ENCODE measurements around the gene ST8SIA6. TPM values are rescaled to one million over a fixed set of nuclear protein-coding genes. Genes with fewer than 3 reads are reported as not detected.

ST8SIA6 gene
- total and polyA plus RNA-seq, 10 of the 15 experiments (the other 5 are each of a cell fraction or from before 2014, with no cell fraction given) = 0.22 TPM; not detected in 9

- TF ChIP-seq ATF3 (IDR thresholded peaks at IDR 0.05; ENCODE audit: borderline replicate concordance, extremely low read depth, low read depth, low read length) = no peak
- no peak for TF ChIP-seq RBBP5 (conservative IDR thresholded peaks at IDR 0.05)
- no peak for TF ChIP-seq BHLHE40 (IDR thresholded peaks at IDR 0.05; ENCODE audit: borderline replicate concordance in 1 of 2, low read depth in 2 of 2, low read length in 1 of 2)
- TF ChIP-seq SRF (IDR thresholded peaks at IDR 0.05; ENCODE audit: low read depth in 2 of 2, low read length in 2 of 2) = no peak
- TF ChIP-seq TAF1 (IDR thresholded peaks at IDR 0.05; ENCODE audit: borderline replicate concordance, low read depth, low read length) = no peak
- TF ChIP-seq, protein P1, sequence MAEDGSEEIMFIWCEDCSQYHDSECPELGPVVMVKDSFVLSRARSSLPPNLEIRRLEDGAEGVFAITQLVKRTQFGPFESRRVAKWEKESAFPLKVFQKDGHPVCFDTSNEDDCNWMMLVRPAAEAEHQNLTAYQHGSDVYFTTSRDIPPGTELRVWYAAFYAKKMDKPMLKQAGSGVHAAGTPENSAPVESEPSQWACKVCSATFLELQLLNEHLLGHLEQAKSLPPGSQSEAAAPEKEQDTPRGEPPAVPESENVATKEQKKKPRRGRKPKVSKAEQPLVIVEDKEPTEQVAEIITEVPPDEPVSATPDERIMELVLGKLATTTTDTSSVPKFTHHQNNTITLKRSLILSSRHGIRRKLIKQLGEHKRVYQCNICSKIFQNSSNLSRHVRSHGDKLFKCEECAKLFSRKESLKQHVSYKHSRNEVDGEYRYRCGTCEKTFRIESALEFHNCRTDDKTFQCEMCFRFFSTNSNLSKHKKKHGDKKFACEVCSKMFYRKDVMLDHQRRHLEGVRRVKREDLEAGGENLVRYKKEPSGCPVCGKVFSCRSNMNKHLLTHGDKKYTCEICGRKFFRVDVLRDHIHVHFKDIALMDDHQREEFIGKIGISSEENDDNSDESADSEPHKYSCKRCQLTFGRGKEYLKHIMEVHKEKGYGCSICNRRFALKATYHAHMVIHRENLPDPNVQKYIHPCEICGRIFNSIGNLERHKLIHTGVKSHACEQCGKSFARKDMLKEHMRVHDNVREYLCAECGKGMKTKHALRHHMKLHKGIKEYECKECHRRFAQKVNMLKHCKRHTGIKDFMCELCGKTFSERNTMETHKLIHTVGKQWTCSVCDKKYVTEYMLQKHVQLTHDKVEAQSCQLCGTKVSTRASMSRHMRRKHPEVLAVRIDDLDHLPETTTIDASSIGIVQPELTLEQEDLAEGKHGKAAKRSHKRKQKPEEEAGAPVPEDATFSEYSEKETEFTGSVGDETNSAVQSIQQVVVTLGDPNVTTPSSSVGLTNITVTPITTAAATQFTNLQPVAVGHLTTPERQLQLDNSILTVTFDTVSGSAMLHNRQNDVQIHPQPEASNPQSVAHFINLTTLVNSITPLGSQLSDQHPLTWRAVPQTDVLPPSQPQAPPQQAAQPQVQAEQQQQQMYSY (CRISPR knock-in tag; IDR thresholded peaks at IDR 0.05) = no peak
- TF ChIP-seq HDAC6 (IDR thresholded peaks at IDR 0.05; ENCODE audit: unreplicated experiment) = no peak
Measured at GRCh38 chr10:17453035-17453372, 1.4 kb downstream of the ST8SIA6 start (continued).

Data from GM12878 (cell line).